Activated CD4-positive, alpha-beta T cell treated with anti-CD3 and anti-CD28 coated beads, Interleukin-2, amount 50 U/mL, for 48 hours (primary cell): ENCODE measurements around the gene LTK.
"Not testable (repeated sequence)": the region's sequence is repeated elsewhere in the genome, so short reads cannot be mapped to it uniquely, and the experiment has no call there.

Source experiments
- DNase-seq, 2 experiments: peaks; one replicate each; pipeline ENCODE4 v3.0.0-alpha.2; 2020

Gene LTK

GRCh38 chr15:41473418-41473817 lies 40.2 kb downstream of the LTK start:
- DNase-seq = no peak

- not testable (repeated sequence) for DNase-seq
Measured at GRCh38 chr15:41469644-41470043, 44.0 kb downstream of the LTK start.

- no peak for DNase-seq
Measured at GRCh38 chr15:41466711-41467110, 46.9 kb downstream of the LTK start.

GRCh38 chr15:41465822-41466421 lies 47.7 kb downstream of the LTK start:
- no peak for DNase-seq

- DNase-seq = no peak
Measured at GRCh38 chr15:41464889-41465580, 48.6 kb downstream of the LTK start.

GRCh38 chr15:41462084-41462795 lies 51.4 kb downstream of the LTK start:
- DNase-seq = no peak
